Measurements from ENCODE around the gene PPIG.

DNA sequence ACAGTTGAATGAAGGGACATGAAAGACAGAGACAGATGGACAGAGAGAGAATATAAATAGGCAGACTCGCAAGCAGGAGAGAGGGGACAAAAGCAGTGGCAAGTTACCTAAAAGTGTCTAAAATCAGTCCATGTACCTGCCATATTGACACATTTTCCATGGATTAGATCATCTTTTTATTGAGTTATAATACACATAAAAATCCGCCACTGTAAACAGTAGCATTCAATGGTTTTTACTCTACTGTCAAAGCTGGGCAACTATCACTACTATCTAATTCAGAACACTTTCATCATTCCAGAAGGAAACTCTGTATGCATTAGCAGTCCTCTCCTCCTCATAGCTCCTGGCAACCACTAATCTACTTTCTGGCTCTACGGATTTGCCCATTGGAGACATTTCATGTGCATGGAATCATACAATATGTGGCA, 100.0 kb downstream of the PPIG start:
- TF ChIP-seq CTCF (IDR thresholded peaks at IDR 0.05) = no peak
- no peak for TF ChIP-seq POLR2AphosphoS5 (IDR thresholded peaks at IDR 0.05; ENCODE audit: insufficient read depth in 1 of 2, low read depth in 1 of 2)
